Activated T-cell treated with anti-CD3 and anti-CD28 coated beads for 1 hour (primary cell): ENCODE data around the gene DYRK3.
"Not testable (repeated sequence)": the region's sequence is repeated elsewhere in the genome, so short reads cannot be mapped to it uniquely, and the experiment has no call there.

ENCODE experiments used
- DNase-seq: peaks from one replicate; pipeline ENCODE4 v3.0.0-alpha.2; 2020; ENCODE audit warnings: low read depth

Gene DYRK3

GRCh38 chr1:206631085-206631509, 4.2 kb upstream of the DYRK3 start:
- DNase-seq, result no peak

- DNase-seq, result no peak
These were observed 1.6 kb upstream of the DYRK3 start for GRCh38 chr1:206633708-206634121.

DNA sequence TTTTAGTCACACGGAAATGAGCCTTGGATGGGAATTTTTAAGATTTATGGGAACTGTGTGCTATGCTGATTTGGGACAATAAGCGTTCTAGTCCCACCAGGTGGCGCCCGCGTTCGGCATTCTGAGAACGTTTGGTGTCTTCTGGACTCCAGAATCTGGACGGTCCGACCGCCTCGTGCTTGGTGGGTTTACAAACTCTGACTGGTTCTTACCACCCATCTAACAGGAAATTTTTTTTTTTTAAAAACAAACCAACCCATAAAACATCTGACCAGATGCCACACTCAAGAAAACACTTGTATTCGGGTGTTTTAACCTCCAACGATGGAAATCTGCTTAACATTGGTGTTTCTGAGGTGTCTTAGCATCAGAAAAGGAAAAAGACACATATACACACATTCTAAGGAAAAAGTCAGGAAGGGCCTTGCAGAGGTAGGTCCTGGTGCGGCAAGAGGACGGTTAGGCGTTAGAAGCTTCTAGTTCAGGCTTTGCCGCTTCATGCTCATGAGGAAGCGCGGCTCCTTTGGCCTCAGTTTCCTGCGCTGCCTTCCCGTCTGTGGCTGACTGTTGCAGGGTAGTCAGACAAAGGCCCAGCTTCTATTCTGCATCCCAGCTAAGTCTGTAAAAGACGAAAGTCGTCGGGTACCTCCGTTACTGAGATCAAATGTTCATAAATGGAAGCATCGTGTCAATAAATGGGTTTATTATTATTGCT, 814 bp upstream of the DYRK3 start:
- DNase-seq, result peak; percentile 74

GRCh38 chr1:206635978-206636345, 626 bp downstream of the DYRK3 start:
- DNase-seq, result no peak

DNA sequence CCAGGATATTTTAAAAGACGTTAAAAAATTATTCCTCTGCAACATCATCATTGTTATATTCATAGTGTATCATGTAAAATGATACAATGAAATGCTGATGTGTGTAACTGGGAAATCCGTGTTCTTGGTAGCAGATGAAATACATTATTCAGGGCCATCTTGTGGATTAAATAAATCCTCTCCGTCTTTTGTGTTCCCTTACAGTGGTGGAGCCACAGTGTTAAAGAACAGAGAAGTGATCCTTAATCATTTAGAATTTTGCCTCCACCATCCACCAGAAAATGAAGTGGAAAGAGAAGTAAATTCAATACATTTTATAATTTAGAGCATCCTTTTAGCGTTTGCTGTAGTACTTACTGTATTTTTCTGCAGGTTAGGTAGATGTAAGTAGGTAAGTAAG, 1.3 kb downstream of the DYRK3 start:
- no peak for DNase-seq

GRCh38 chr1:206637605-206638004, 2.3 kb downstream of the DYRK3 start:
- DNase-seq, result no peak

- not testable (repeated sequence) for DNase-seq
These were observed 6.7 kb downstream of the DYRK3 start for GRCh38 chr1:206642074-206642473.

DNA sequence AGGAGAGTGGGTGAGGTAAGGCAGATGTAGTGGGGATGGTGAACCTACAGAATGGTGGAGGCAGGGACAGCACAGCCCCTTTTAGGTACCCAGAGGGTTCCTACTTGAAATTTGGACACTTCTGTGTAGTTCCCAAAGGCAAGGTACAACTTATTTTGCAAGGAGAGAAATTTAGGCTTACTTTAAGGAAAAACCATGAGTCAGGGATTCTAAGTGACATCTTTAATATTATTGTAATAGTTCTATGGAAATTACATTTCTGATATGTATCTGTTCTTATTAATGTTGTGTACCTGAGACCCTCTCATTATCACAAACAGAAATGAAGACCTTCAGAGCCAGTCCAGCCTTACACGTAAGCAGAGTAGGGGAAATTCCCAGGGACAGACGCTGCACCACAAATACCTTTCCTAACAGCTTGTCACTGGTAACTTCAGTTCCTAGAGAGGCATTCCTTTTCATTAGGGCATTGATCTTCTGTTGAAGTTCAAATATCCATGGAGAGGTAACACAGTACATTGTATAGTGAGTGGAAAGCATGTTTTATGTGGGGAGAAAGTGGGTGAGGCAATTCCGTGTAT, 7.9 kb downstream of the DYRK3 start:
- DNase-seq, result no peak

DNA sequence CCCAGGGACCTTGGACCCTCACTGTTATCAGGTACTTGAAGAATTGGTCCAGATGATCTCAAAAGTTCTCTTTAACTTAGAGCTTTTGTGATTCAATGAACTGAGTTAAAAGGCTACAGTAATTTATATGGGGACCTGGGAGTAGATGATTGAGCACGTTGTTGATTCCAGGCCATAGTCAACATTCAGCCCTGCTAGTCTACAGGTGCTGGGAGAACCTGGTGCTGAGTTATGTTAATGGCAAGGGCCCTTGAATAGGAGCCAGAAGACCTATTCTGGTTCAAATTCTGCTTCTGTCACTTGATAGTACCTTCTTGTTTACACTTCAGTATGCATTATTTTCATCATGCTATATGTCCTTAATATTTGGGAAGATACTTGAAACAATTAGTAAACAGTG, 11.2 kb downstream of the DYRK3 start:
- DNase-seq, result no peak

DNA sequence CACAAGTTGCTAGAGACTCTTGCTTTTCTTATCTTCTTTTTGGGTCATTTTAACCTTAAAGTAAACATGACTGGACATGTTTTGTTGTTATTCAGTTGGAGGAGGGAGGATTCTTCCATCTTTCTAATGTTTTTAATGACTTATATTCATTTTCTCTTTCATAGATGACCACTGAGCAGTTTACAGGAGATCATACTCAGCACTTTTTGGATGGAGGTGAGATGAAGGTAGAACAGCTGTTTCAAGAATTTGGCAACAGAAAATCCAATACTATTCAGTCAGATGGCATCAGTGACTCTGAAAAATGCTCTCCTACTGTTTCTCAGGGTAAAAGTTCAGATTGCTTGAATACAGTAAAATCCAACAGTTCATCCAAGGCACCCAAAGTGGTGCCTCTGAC, 11.9 kb downstream of the DYRK3 start:
- DNase-seq, result no peak

GRCh38 chr1:206649261-206649921, 14.1 kb downstream of the DYRK3 start:
- DNase-seq, result no peak

DNA sequence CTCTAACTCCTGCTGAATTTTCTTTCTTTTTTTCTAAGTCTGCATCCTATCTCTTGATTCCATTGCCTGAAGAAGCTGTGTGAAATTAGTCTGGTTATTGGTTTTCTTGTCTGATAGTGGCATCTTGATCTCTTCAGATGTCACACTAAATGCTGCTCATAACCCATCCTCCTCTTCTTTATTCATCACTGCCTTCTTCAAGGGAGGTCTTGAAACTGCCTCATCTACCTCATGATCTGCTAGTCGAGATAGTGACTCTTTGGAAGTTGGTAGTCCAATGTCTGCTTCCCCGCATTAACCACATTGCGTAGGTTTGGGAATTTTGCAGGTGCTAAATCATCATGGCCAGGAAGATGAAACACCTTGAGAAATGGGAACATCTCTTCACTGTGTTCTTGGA, 15.7 kb downstream of the DYRK3 start:
- no peak for DNase-seq

DNA sequence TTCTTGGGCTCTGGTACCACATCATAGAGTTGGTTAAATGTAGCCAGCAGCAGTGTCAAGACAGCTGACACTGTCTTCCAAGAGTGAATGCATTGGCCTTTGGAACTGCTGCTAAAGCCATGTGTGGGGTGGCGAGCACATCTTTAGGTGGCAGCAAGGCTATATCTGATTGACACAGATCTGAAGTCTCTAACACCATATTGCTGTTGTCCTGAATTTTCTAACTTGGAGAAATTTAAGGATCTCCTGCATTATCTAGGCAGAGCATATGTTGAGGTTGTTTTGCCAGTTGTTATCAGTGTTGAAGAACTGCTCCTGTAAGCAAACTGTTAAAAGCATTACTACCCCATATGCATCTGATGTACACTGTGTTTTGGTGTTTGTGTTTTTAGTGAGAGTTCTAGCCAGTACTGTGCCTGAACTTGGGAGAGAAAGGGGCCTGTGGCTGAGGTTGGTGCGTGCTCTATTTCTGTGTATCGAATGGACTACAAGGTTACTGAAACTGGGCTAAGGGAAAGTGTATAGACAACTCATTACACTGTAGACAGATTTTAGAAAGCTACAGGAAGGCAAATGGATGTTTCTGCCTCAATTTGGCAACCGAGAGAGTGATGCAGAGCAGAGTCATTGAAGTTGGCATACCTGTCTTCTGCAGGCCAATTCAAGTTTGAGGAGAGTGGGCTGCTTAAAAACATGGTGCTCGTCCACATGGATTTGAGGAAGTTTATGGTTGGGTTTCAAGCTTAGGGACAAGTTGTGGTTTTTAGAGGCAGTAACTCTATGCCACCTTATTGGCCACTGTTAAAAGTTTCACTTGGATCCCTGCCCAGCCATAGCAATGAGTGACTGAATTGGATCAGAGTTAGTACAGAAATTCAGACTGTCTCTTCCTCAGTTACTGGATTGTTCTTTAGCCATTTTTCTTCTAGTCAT, 16.9 kb downstream of the DYRK3 start:
- DNase-seq, result no peak

DNA sequence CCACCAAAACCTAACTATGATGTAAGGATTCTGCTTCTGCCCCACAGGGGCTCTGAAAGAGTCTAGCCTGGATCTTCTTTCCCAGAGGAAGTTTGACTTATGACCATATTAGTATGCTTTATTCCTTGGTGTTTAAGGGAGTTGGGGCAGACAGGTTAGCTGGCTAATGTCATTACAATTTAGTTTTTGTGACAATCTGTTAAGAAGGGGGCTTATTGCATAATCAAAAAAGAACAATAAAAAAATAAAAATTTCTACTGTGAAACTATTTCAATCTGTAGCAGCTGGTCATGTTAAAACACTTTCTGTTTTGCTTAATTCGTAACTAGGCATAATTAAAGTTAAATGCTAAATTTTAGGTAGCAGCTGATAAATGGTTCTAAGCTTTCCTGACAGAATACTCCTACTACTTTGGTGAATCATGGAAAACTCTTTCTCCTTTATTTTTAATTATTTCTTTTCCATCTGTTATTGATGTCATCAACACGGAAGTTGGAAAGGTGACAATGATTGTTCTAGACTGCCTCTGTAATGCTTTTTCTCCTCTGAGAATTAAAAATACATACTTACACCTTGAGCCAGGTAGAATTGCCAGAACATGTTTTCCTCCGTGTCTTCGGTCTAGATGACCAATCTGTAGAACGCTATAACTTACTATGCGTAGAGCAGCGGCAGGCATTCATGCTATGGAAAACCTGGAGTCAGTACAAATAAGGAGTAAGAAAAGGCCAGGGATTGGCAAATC, 18.6 kb downstream of the DYRK3 start:
- no peak for DNase-seq

- DNase-seq, result no peak
These were observed 19.5 kb downstream of the DYRK3 start for GRCh38 chr1:206654828-206655227.

- DNase-seq, result no peak
These were observed 20.1 kb downstream of the DYRK3 start for GRCh38 chr1:206655471-206655882.

DNA sequence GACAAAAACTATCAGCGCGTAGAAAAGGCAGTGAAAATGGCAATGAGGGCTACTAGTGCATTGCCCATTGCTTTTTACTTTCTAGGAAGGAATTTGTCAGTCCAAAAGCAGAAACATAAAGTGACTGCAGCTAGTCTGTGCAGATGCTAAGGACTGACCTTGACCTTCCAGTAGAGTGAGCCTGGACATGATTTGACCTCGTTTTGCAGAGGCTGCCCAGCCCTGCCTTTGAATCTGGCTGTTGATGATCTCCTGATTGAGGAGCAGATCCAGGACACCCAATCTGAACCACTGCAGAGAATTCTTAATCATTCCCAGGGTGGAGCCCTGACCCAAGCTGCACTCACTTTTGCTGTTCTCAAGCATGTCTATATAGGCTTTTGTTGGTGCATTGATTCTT, 21.6 kb downstream of the DYRK3 start:
- DNase-seq, result no peak

- no peak for DNase-seq
These were observed 22.4 kb downstream of the DYRK3 start for GRCh38 chr1:206657751-206658150.

- no peak for DNase-seq
These were observed 23.1 kb downstream of the DYRK3 start for GRCh38 chr1:206658264-206658980.

DNA sequence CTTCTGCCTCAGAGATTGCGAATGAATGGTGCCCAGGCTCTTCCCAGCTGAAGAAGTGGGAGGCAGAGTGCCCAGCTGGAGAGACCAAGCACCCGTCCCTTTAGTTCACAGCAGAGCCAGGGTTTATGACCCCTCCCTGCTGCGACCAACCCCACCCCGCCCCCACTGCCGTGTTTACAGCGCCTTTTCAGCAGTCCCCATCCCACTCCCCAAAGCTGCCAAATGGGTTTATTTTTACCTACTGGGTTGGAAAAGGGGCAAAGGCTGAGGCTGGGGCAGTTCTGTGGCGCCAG, 23.6 kb downstream of the DYRK3 start:
- no peak for DNase-seq

- no peak for DNase-seq
These were observed 24.8 kb downstream of the DYRK3 start for GRCh38 chr1:206660136-206660535.
